Hepatocyte (in vitro differentiated cells): ENCODE data around the gene ASTN2.

Source experiments
- CTCF ChIP-seq: fragments of 200-600 bp; sonication (generic); IDR thresholded peaks from 2 replicates; pipeline ENCODE4 v1.5.1; 2016; ENCODE audit warnings: antibody characterized with exemption, mild to moderate bottlenecking; ENCODE audit not compliant: poor library complexity
- EZH2 ChIP-seq: fragments of 200-600 bp; sonication (generic); IDR thresholded peaks from 2 replicates; pipeline ENCODE4 v1.6.1; 2016; ENCODE audit warnings: antibody characterized with exemption, mild to moderate bottlenecking, borderline replicate concordance
- EZH2phosphoT487 ChIP-seq: fragments of 200-600 bp; sonication (generic); IDR thresholded peaks from one replicate; pipeline ENCODE4 v1.6.1; 2018; ENCODE audit warnings: antibody characterized with exemption, mild to moderate bottlenecking, low read depth, moderate library complexity; ENCODE audit not compliant: unreplicated experiment, severe bottlenecking

GRCh38 chr9:117341151-117341550, 73.7 kb downstream of the ASTN2 start:
- no peak for TF ChIP-seq EZH2
- no peak for TF ChIP-seq CTCF
- TF ChIP-seq EZH2phosphoT487: no peak
